NCI-H1436 (cell line): ENCODE data around the gene LMX1B.
"Not testable (repeated sequence)": the region's sequence is repeated elsewhere in the genome, so short reads cannot be mapped to it uniquely, and the experiment has no call there.

ENCODE experiments used
- DNase-seq: peaks from one replicate; lab custom pipeline; 2025; lab: John Stamatoyannopoulos, UW

Gene LMX1B

GRCh38 chr9:126635061-126635460 is 21.3 kb downstream of the LMX1B start:
- no peak for DNase-seq

- no peak for DNase-seq
These were observed 22.1 kb downstream of the LMX1B start for GRCh38 chr9:126635661-126636439.

GRCh38 chr9:126636983-126637798 is 23.5 kb downstream of the LMX1B start:
- DNase-seq: no peak

GRCh38 chr9:126638571-126639132 is 24.9 kb downstream of the LMX1B start:
- peak; percentile 52 for DNase-seq

GRCh38 chr9:126639318-126640000 is 25.7 kb downstream of the LMX1B start:
- no peak for DNase-seq

GRCh38 chr9:126641118-126641851 is 27.6 kb downstream of the LMX1B start:
- DNase-seq: no peak

GRCh38 chr9:126642010-126642744 is 28.4 kb downstream of the LMX1B start:
- no peak for DNase-seq

- DNase-seq: no peak
These were observed 29.1 kb downstream of the LMX1B start for GRCh38 chr9:126642839-126643238.

- DNase-seq: no peak
These were observed 30.3 kb downstream of the LMX1B start for GRCh38 chr9:126643945-126644527.

- DNase-seq: no peak
These were observed 32.4 kb downstream of the LMX1B start for GRCh38 chr9:126646162-126646561.

- DNase-seq: no peak
These were observed 34.1 kb downstream of the LMX1B start for GRCh38 chr9:126647585-126648411.

- DNase-seq: no peak
These were observed 35.7 kb downstream of the LMX1B start for GRCh38 chr9:126649477-126649876.

GRCh38 chr9:126650404-126651341 is 36.9 kb downstream of the LMX1B start:
- DNase-seq: peak; percentile 19

- no peak for DNase-seq
These were observed 38.4 kb downstream of the LMX1B start for GRCh38 chr9:126652140-126652582.

- no peak for DNase-seq
These were observed 40.4 kb downstream of the LMX1B start for GRCh38 chr9:126654124-126654523.

GRCh38 chr9:126656214-126656613 is 42.5 kb downstream of the LMX1B start:
- DNase-seq: not testable (repeated sequence)

GRCh38 chr9:126658201-126658825 is 44.6 kb downstream of the LMX1B start:
- no peak for DNase-seq
